HG03520 (cell line): ENCODE measurements around the gene PLXNB2.

Experiments
- ATAC-seq: cut with Tn5 transposase; IDR thresholded peaks from one replicate; pipeline ENCODE4 v1.9.1; 2021; ENCODE audit warnings: mild to moderate bottlenecking, moderate library complexity; ENCODE audit not compliant: unreplicated experiment

The PLXNB2 gene

GRCh38 chr22:50255099-50255498 is 52.3 kb downstream of the PLXNB2 start:
- ATAC-seq, result no peak

DNA sequence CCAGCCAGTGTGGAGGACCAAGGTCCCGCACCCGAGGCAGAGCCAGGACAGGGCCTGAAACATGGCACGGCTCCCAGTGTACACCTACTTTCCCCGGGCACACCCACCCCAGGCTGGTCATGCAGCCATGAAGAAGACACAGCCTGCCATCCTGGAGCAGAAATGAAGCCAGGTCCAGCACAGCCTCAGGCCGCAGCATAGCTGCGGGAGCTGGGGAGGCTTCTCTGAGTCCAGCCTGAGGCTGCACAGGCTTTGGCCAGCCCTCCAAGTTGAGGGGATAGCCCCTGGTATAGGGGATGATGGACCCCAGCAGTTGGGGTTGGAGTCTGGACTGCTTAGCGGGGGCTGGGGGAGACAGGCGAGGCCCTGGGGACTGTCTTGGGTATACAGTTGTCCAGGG is 53.5 kb downstream of the PLXNB2 start:
- ATAC-seq, result no peak

DNA sequence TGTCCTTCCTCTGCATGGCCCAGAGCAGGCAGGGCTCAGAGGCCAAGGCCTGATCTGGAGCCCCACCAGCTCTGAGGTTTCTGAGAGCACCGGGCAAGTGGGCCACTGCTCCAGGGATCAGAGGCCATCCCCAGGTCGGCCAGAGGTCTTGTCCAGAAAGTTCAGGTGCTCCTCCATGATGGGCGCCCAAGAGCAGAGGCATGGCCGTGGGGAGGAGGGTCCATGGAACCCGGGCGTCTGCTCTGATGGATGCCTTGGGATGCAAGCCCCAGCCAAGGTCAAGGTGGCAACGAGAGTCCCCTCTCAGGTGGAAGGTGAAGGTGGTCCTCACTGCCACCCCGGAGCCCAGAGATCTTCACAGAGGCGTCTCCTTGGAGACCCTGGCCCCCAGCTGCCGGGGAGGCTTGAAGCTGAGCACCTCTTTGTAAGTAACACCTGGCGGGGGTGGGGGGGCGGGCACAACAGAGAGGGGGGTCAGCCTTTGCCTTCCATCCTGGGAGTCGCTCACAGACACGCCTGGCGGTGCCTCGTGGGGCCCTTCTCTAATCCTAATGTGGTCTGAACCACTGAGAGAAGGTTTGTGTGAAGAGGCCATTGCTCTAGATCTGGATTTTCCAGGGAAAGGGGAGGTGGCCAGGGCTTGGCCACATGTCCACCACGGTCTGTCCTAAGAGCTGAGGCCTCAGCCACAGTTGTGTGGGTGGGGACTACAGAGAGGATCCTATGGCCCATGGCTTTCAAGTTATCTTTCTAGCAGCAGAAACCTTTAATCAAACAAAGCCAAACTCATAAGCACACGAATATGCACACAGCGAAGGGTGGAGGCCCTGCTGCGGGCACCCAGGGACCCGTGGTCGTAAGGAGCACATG is 54.2 kb downstream of the PLXNB2 start:
- ATAC-seq, result no peak

- ATAC-seq, result no peak
These were observed 55.1 kb downstream of the PLXNB2 start for GRCh38 chr22:50252082-50253045.

- ATAC-seq, result no peak
These were observed 55.9 kb downstream of the PLXNB2 start for GRCh38 chr22:50251477-50252081.

- peak; percentile 37 for ATAC-seq
These were observed 56.6 kb downstream of the PLXNB2 start, which contains the start of gene HDAC10 for GRCh38 chr22:50250555-50251476. Gene HDAC10 (minus strand): TSS chr22:50251265. CDS start chr22:50251032, 233 bp downstream.

DNA sequence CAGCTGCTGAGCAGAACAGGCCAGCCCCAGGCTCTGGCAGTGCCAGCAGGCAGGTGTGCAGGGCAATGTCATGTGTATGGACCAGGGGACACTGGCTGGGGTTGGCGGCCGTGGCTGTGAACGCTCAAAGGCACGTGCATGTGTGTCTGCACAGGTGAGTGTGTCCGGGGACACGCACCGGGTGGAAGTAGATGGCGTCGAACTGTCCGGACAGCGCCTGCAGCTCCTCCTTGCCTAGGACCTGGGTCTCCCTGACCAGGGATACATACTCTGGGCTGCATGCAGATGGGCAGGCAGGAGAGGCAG is 57.2 kb downstream of the PLXNB2 start:
- ATAC-seq, result no peak

DNA sequence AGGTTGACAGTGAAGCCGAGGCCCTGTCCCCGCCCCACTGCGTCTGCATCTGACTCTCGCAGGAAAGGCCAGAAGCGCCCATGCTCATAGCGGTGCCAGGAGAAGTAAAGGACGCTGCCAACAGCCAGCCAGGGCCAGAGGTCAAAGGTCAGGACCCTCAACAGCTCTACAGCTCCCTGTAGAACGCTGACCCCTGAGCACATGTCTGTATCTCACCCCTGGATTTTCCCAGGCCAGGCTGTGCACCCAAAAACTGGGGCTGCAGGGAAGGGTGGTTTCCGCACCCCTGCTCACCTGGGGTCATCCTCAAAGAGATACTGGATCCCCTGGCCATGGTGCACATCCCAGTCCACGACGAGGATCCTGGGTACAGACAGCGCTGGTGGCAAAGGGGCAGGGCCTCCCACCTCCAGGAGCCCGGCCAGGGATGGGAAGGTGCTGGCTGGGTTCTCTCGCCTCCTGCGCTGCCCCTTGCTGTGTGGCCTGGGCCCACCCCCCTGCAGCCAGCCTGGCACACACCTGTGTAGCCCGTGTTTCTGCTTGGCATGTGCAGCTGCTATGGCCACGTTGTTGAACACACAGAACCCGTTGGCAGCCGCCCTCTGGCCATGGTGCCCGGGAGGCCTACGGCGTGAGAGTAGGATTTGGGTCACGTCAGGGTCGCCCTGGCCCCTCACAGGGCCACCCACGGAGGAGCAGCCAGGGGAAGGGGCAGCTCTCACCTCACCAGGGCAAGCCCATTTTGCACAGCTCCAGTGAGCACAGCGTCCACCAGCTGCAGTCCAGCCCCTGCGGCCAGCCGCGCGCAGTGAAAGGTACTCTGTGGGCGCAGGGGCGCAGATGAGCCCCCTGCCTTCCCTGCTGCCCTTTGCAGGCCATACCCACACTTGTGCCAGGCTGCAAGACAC is 57.9 kb downstream of the PLXNB2 start:
- ATAC-seq, result no peak

- no peak for ATAC-seq
These were observed 59.0 kb downstream of the PLXNB2 start for GRCh38 chr22:50248196-50249081.

DNA sequence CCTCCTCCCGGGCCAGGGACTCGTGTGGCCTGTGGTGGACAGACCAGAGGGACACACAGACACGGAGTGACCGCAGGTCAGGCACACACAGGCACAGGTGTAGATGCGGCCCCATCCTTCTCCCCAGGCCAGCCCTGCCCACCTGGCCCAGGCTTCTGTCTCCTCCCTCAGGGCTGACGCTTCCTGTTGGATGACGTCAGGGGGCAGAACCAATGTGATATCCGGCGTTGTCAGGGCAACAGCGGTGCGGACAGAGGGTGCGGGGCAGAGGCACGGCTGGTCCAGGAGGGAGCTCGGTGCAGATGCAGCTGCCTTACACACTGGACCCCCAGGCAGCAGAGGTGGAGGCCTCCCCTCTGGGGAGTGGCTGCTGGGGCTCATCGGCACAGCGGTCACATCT is 59.7 kb downstream of the PLXNB2 start:
- ATAC-seq, result no peak

DNA sequence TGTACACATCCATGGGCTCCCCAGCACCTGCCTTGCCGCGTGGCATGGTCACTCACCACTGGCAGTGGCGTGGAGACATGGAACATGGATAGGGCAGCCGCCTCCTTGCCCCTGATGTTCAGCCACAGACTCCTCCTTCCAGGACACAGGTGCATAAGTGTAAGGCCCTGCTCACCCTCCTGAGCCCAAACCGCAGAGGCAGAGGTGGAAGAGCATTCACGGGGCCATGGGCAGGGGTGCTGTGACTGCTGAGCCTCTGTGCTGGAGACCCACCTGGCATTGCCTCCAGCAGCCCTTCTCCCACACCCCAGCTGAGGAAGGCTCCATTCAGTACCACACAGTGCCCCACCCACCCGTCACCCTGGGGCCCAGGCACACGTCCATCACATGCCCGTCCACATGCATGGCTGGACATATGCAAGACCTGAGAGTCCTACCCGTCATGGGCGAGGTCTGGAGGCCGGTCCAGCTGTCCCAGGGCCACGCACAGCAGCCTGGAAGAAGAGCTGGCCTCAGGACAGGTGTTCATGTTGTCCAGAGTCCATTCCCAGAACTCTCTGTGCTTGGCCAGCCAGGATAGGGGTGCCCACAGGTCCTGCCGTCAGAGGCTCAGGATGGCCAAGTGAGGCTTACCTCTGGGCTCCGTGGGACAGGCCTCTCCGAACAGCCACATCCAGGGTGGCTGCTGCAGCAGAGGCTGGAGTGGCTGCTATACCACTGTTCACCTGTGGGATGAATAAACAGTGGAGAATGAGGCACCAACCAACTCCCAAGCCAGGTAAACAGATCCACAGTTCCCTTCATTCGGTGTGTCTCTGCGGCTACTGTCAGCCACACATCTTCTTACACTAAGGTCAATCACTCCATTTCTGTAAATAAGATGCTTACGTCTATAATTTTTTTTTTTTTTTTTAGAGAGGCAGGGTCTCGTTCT is 60.9 kb downstream of the PLXNB2 start:
- no peak for ATAC-seq

DNA sequence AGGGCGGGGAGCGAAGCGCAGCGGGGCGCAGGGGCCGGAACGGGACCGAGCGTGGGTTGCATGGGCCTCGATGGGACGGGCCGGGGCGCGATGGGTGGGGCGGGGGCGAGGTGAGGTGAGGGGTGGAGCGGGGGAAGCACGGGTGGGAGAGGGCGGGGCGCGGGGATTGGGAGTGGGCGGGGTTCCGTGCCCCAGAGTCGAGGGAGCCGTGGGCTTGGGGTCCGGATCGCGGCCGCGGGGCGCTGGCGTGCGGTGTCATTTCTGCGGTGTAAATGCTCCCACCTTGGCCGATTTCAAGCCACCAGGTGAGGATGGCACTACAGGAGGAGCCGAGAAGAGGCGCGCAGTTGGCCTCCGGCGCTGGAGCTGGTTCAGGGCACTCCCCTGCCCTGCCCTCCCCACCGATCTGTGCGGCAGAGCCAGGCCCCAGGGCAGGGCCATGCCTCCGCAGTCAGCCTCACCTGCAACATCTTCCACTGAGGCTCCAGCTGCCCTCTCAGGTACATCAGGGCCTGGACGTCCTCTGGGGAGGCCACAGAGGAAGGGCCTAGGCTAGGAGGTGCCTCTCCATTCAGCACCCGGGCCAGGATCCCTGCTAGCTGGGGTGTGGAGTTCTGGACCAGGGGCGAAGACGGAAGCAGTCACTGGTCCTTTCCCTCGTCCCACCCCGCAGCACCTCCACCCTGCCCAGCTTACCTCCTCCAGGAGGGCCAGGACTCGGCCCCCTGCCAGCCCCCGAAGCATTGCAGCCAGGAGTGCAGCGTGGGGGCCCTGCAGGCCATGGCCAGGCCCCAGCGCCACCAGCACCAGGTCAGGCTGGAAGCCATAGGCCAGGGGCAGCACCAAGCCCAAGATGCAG is 62.0 kb downstream of the PLXNB2 start:
- ATAC-seq, result no peak

GRCh38 chr22:50244420-50245213 is 62.8 kb downstream of the PLXNB2 start, which contains the start of gene TUBGCP6:
Gene TUBGCP6 (minus strand): TSS chr22:50245023. CDS start chr22:50244459, 564 bp downstream.
- ATAC-seq, result peak; percentile 50

- no peak for ATAC-seq
These were observed 63.6 kb downstream of the PLXNB2 start for GRCh38 chr22:50243685-50244419.
